NB4 (cell line): ENCODE measurements around the gene LRRC26.

Source experiments
- CTCF ChIP-seq: IDR thresholded peaks from one replicate; pipeline ENCODE4 v1.5.1; 2012; ENCODE audit warnings: low read depth, low read length
- MAX ChIP-seq: IDR thresholded peaks from 2 replicates; pipeline ENCODE4 v1.6.1; 2011; ENCODE audit warnings: low read depth, low read length

GRCh38 chr9:137206602-137207001, 36.8 kb upstream of the LRRC26 start:
- TF ChIP-seq CTCF (no peak), MAX (no peak)
